Mucosa of gallbladder (tissue), 1 donor: ENCODE results near the gene ANKRD12. TPM values are rescaled to one million over a fixed set of nuclear protein-coding genes. Genes with fewer than 3 reads are reported as not detected.

Experiments used
- DNase-seq: peaks from one replicate; pipeline ENCODE4 v3.0.0-alpha.2; 2020; ENCODE audit warnings: low spot score
- total RNA-seq: library from RNA; stranded (reverse); gene quantifications from one replicate; pipeline ENCODE4 v1.2.1, GENCODE V29; 2021
- donor health status: DM: no; HTN: no; CAD: no.

Gene ANKRD12
- total RNA-seq, 1 donor from 2014 or later, result 62.8 TPM

- DNase-seq, result no peak
Measured at GRCh38 chr18:9106094-9106493, 30.5 kb upstream of the ANKRD12 start.

- DNase-seq, result no peak
Measured at GRCh38 chr18:9106800-9107584, 29.6 kb upstream of the ANKRD12 start.

GRCh38 chr18:9108911-9109310, 27.7 kb upstream of the ANKRD12 start:
- DNase-seq, result no peak

GRCh38 chr18:9109523-9109922, 27.1 kb upstream of the ANKRD12 start:
- DNase-seq, result no peak

- no peak for DNase-seq
Measured at GRCh38 chr18:9113468-9114149, 23.0 kb upstream of the ANKRD12 start.

- DNase-seq, result no peak
Measured at GRCh38 chr18:9115984-9116383, 20.6 kb upstream of the ANKRD12 start.

- no peak for DNase-seq
Measured at GRCh38 chr18:9117980-9118841, 18.4 kb upstream of the ANKRD12 start.

- no peak for DNase-seq
Measured at GRCh38 chr18:9120796-9121195, 15.8 kb upstream of the ANKRD12 start.

GRCh38 chr18:9123520-9123919, 13.1 kb upstream of the ANKRD12 start:
- DNase-seq, result no peak

GRCh38 chr18:9124824-9125223, 11.8 kb upstream of the ANKRD12 start:
- no peak for DNase-seq

- no peak for DNase-seq
Measured at GRCh38 chr18:9126337-9126736, 10.2 kb upstream of the ANKRD12 start.

- no peak for DNase-seq
Measured at GRCh38 chr18:9130195-9130594, 6.4 kb upstream of the ANKRD12 start.

GRCh38 chr18:9130806-9131205, 5.8 kb upstream of the ANKRD12 start:
- DNase-seq, result no peak

GRCh38 chr18:9132628-9133027, 4.0 kb upstream of the ANKRD12 start:
- DNase-seq, result no peak

GRCh38 chr18:9133225-9133624, 3.4 kb upstream of the ANKRD12 start:
- no peak for DNase-seq

GRCh38 chr18:9135081-9135911, 1.3 kb upstream of the ANKRD12 start:
- DNase-seq, result no peak

GRCh38 chr18:9135912-9136314, 668 bp upstream of the ANKRD12 start:
- DNase-seq, result peak; percentile 38

- DNase-seq, result peak; percentile 44
Measured at GRCh38 chr18:9137168-9138066, 836 bp downstream of the ANKRD12 start.

GRCh38 chr18:9139400-9140039, 2.9 kb downstream of the ANKRD12 start:
- no peak for DNase-seq

GRCh38 chr18:9140381-9140780, 3.8 kb downstream of the ANKRD12 start:
- DNase-seq, result no peak
